ENCODE data around the gene LCK.

Gene LCK

DNA sequence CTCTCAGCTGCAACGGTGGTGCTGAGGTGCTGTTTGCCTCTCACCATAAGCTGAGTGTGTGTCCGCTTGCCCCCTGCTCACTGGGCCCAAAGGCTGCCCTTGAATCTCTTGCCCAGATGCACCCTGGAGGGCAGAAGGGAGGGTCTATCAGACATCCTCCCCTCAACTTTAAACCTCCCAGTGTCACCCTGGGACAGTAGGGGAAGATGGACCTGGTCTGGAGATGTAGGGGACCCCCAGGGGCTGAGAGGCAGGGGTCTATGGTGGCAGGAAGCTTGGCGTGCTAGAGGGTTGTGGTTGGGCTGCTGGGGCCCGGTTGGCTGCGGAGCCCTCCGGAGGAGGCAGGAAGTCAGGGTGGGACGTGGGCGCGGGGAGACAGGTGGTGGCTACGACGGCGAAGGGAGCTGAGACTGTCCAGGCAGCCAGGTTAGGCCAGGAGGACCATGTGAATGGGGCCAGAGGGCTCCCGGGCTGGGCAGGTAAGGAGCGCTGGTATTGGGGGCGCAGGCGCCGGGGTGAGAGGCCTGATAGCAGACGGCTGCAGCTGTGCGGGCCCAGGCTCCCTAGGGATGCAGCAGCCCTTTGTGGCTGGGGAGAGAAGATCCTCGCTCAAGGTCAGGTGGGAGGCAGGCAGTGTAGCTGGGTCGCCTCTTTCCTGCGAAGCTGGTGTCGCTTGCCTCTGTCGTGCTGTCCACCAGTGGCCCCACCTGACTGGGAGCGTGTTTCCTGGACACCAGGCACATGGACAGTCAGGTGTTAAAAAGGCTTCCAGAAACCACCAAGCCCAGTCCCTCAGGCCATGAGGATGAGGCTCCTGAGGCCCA, at the start of gene LCK:
Gene LCK, plus strand, starts transcription at position 373 of the 824 bp plus-strand sequence. CDS start 23,065 bp downstream, outside the sequence.
- DNase-seq, result no peak

DNA sequence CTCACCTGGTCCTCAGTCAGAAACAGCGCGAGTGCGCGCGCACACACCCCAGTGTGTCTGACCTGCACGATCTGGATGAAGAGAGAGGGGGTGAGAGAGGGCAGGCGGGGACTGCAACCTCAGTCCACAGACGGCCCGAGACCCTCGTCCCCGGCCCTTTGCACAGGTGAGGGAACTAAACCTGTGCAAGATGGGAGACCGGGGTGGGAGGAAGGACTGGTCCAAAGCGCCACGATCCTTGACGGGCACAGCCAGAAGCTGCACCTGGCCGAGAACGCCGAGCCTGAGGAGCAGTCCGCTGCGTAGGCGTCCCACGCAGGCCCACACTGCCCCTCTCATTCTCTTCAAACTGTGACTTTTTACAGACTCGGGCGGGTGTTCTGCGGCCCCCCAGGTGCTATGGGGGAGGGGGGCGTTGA, 46.1 kb upstream of the LCK start:
- DNase-seq, result no peak

DNA sequence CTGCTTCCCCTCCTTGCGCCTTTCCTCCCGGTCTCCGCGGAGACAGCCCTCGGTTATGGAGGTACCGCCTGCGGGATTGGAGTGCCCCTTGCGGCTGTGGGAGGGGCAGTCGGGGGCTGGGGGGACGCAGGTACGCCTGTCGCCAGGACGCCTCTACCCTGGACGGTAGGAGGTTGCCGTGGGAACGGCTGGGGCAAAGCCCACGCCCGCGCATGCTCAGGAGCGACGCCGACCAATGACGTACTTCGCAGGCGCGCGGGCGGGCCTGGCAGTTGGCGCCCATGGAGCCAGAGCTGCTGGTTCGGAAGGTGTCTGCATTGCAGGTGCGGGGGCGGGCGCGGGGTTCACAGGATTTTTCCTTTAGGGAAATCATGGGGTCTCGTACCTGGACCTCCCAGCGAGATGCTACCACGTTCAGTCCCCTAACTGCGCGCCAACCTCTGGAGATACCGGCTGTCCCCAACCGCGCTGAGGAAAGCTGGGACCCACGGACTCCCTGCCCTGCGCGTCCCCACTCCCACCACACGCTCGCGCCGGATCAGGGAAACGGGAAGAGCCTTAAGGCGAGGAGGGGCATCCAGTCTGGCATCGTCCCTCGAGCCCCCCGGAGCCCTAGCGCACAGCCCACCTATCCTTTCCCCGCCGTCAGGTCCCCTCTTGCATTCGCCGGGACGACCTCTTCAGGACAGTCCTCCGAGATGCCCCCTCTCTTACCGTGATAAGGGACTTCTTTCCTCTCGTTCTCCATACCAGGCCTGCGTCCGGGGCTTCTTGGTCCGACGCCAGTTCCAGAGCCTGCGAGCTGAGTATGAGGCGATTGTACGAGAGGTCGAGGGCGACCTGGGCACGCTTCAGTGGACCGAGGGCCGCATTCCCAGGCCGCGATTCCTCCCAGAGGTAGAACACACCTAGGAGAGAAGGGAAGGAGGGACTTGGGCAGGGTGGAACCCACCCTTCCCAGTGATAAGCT, 45.4 kb upstream of the LCK start, which contains the start of gene IQCC:
Gene IQCC, plus strand, starts transcription at position 271 of the 970 bp plus-strand sequence. Its CDS starts 11 bp downstream, at position 282.
- peak; percentile 49 for DNase-seq

DNA sequence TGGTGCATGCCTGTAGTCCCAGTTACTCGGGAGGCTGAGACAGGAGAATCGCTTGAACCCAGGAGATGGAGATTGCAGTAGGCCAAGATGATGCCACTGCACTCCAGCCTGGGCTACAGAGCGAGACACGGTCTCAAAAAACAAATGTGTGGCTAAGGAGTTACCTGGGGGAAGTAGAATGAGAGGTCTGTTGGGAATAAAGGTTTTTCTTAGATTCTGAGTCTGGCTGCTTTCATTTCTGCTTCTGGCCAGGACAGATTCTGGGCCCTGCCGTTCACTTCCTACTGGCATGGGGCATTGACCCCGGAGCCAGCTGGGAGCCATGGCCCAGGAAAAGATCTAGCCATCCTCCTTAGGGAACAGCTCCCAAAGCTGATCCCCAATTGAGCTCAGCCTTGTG, 42.6 kb upstream of the LCK start:
- no peak for DNase-seq

DNA sequence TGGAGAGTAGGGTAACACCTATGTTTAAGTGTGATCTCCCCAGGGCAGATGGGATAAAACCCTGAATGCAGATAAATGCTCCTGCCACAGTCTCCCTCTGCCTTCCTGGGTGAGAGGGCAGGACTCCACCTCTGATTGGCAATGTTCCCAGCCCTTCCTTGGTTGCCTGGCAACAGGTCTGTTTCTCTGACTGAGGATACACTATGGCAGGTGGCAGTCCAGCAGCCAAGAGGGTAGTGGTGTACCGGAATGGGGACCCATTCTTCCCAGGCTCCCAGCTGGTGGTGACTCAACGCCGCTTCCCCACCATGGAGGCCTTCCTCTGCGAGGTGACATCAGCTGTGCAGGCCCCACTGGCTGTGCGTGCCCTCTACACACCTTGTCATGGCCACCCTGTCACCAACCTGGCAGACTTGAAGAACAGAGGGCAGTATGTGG, 42.2 kb upstream of the LCK start, which contains the start of gene DCDC2B:
Gene DCDC2B, plus strand, starts transcription at position 199 of the 438 bp plus-strand sequence. Its CDS starts 5 bp downstream, at position 204.
- DNase-seq, result peak; percentile 8

DNA sequence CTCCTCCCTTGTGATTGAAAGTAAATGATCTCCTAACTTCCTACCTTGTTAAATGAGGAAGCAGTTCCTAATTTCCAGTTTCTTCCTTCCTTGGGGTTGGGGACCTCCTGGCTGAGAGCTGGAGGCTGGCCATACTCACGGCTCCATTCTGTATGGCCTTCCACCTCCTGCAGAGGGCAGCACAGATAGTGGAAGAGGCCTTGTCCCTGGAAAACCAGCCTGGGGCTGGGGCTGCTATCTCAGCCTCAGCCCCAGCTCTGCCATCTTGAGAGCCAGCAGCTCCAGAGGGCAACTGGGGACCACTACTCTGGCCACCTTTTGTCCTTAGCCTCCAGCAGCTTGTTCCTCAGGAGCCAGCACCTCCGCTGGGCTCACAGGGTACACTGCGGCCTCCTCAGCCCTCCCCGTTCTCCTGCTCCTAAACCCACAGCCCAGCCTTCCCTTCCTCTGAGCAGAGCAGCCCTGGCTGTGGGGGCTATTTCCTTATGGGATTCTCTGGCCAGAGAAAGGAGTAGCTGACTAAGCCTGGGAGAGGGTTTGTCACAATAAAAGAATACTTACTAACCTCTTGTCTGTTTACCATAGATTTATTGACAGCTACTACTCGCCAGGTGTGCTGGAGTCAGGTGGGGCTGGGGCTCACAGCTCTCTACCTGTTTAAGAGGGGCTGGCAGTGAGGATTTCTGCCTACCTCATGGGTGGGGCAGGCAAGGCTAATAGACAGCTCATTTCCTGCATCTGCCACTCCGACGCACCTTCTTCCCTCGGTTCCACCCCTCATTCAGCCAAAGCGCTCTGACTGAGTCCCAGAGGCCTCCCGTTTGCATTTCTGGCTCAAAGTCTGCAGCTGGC, 35.2 kb upstream of the LCK start:
- DNase-seq, result peak; percentile 33

DNA sequence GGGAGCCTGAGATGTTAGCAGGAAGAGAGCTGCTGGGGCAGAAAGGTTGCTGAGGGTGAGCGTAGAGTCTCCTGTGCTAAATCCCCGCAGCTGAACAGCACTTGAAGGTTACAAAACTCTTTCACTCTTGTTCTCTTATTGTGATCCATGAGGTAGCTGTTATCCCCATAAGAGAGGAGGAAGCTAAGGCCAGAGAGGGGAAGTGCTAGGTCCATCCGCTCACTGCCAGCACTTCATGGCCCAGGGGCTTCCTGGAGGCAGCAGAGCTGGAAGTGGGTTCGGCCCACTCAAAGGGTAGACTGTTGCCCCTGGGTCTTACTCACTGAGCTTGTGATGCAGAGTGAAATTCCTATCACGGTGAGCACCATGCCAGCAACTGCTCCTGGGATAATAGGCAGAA, 34.5 kb upstream of the LCK start:
- no peak for DNase-seq

DNA sequence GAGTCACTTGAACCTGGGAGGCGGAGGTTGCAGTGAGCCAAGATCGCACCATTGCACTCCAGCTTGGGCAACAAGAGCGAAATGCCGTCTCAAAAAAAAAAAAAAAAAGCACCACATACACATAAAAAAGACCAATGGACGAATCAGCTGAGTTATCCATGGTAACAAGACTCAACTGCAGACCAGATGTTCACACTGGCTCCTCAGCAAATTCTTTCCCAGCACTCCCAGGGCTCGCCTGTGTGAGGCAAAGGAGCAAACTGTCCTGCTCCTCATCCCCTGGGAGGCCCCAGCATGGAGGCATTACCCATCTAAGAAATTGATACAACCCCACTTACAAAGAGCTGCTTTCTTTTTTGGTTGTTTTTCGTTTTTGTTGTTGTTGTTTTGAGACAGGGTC, 32.0 kb upstream of the LCK start:
- DNase-seq, result no peak

DNA sequence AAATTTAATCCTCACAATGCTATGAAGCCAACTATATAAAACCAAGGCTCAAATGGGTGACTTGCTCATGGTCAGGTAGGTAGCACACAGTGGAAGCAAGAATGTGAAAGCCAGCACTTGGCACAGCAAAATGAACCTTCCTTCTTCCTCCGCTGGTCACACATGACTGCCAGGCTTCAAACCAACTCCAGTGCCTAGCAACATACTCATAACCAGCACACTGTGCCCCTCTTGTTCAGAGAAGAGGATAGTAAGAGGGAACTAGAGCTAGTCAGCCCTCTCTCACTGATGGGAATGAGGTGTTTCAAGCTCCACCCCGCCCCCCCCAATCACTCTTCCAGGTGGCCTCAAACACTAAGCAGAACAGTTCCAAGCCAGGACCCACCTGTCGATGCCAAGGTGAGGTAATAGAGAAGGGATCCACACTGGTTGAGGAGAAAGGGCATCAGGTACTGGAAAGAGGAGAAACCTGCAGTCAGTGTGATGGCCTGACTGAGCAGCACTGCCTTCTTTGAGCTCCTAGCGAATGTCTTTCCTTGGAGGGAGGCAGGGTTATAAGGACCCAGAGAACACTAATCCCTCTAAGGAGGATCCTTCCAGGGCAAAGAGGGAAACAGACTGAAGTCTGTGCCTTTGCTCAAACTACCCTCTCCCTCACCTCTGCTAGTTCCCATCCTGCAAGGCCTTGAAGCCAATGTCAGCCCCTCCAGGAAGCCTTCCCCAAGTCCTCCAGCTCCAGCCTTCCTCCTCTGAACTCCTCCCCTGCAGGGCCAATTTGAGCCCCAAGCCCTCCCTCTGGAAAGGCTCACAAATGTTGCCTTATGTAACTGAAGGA, 30.1 kb upstream of the LCK start:
- no peak for DNase-seq

DNA sequence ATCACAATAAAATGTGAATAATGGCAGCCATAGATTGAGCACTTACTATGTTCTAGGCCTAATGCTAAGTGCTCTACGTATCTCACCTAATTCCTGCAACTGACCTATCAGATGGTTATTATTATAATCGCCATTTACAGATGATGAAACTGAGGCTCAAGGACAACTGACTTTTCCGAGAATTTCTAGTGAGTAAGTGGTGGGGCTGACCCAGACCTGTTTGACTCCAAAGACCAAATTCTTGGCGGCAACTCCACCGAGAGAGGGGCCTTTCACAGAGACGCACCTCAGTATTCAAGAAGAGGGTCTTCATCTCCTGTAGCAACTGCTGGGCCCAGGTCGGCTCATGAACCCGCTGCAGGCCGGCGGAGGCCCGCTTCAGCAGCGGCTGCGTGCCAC, 29.5 kb upstream of the LCK start:
- DNase-seq, result no peak

DNA sequence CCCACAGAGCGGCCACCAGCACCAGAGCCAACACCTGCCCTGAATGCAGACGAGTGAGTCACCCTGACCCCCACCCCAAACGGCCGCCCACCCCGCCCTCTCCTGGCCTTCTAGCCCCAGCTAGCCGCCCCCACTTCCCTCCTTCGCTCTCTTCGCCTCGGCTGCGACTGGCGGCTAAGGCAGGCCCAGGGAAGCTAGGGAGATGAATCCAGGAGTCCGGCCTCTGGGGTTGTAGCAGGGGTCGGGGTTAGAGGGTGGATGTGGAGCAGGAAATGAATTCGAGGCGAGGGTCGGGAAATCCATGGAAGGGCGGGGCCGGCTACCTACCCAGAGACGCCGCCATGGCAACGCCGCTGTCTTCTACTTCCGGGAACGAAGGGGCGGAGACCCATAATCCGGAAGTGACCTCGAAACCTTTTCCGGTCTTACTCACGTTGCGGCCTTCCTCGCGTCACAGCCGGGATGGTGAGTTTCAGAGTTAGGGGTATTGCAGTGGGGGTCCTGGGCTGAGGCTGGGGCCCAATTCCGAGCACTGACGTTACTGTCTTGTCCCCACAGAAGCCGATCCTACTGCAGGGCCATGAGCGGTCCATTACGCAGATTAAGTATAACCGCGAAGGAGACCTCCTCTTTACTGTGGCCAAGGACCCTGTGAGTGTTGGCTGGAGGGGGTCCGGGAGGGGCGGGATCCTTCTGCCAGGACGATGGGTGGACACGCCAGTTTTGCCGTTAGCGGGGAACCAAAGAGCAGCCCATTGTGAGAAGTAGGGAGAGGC, 28.9 kb upstream of the LCK start, which contains the start of the genes EIF3I and TMEM234:
Gene EIF3I, plus strand, starts transcription at position 428 of the 776 bp plus-strand sequence. Its CDS starts 35 bp downstream, at position 463.
Gene TMEM234, minus strand, starts transcription at position 374 of the 776 bp plus-strand sequence. Its CDS starts 31 bp downstream, at position 343.
- peak; percentile 69 for DNase-seq

DNA sequence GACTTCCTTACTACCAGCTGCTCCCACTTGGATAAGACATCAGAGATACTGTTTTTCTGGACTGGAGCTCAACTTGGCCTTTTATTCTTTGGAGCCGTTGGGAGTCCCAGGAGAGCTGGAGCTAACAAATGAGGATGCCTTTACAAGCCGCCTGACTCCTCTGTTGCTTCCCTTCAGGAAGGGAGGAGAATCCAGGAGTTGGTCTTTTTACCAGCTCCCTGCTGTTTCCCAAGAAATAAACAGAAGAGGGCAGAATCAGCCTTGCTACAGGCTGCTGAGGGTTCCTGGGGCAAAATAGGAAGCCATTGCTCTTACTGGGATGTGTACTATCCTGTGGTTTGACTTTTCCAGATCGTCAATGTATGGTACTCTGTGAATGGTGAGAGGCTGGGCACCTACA, 27.4 kb upstream of the LCK start:
- DNase-seq, result no peak

DNA sequence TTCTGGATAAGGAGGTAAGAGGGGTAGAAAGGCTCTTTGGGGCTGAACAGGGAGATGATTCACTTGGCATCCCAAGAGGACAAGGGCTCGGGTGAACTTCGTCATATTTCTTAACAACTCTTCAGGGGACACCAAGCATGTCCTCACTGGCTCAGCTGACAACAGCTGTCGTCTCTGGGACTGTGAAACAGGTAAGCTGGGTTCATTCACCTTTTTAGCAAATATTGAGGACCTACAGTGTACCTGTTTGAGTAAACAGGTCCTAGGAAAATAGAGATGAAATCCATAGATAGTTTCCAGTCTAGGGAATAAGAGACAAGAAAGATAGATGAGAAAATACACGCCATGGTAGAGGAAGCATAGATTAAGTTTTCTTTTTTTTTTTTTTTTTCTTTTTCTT, 26.8 kb upstream of the LCK start:
- DNase-seq, result no peak

DNA sequence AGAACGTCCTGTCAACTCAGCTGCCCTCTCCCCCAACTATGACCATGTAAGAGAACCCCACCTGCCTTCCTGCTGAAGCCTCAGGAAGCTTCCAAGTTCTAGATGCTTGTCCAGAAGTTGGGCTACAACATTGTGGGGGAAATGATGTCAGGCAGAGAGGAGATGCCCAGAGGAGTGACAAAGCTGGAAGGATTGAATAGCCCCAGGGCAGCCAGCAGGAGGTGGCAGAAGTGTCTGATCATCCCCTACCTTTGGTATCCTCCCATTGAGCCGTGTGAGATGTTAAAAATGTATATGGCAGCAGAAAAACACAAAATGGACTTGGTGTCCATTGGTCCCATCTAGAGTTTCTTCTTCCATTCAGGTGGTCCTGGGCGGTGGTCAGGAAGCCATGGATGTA, 22.3 kb upstream of the LCK start:
- DNase-seq, result no peak

DNA sequence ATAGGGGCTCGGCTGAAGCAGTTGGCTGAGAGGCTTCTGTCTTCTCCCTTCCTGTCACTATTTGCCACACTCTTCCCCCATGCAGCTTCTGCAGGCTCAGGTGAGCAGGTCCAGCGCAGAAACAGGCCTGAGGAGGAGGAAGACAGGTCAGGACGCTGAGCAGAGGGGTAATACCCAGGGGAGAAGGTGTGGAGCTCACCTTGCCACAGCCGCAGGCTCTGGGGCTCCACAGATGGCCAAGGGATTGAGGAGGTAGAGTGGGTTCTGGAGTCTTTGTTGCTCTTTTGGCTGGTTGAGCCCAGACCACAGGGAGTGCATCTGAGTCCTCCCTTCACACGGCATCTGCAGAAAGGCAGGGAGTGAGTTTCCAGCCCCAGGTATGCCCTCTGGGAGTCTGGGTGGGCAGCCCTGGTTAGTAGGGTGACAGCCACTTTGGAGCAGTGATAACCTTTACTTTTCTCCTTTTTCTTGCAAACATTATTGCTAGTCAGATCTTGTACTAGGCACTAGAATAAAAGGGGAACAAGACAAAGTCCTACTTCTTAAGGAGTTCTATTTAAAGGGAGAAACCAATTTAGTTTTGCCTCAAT, 19.1 kb upstream of the LCK start:
- no peak for DNase-seq

DNA sequence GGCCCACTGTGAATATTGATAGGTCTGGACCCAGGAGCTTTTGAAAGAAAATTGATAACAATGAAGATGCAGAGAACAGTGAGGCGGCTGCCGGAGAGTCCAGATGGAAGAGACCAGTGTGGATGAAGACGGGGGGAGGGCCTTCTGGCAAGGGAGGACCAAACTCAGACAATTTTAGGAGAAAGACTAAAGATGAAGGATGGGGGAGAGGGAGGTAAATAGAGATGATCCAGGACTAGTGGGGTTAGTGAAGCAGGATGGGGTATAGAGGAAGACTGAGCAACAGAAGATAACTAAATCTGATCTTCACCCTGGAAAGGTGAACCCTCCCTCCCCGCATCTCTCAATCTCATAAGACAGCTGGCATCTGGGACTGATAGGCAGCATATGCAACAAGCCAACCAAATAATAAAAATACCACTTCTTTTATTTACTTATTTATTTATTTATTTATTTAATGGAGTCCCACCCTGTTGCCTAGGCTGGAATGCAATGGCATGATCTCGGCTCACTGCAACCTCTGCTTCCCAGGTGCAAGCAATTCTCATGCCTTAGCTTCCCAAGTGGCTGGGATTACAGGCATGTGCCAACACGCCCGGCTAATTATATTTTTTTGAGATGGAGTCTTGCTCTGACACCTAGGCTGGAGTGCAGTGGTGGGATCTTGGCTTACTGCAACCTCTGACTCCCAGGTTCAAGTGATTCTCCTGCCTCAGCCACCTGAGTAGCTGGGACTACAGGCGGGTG, 18.3 kb upstream of the LCK start:
- no peak for DNase-seq

DNA sequence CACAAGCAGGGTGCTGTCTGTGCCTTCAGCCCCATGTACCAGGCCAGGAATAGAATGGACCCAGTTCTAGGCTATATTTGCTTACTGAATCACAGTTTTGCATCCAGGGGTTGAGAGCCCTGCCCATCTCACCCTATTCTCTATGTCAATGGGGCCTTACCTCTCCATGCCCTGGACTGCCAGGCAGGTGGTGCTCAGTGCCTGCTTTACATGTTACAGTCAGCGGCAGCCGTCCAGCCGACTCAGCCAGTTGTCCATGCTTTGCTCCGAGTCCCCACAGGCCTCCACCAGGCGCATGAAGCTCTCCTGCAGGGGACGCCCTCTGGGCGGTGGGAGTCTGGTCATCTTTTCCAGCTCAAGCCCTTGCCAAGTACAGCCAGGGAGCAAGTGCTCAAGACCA, 16.3 kb upstream of the LCK start:
- DNase-seq, result no peak

DNA sequence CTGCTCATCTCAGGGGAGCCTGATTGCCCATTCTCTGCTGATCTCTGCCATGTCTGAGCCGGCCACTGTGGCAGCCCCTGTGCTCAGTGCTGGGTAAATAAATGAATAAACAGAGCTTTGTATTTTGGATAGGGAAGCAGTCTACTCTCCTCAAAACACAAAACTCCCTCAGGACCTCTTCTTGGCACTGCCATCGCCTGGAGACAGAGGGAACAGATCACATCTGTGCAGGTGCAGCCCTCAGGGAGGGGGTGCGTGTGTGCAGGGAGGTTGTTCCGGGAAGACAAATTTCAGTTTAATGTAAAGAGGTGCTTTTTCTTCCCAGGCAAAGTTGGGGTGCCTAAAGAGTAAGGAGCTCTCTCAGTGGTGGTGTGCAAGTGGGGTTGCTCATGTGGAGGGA, 11.7 kb upstream of the LCK start:
- no peak for DNase-seq

DNA sequence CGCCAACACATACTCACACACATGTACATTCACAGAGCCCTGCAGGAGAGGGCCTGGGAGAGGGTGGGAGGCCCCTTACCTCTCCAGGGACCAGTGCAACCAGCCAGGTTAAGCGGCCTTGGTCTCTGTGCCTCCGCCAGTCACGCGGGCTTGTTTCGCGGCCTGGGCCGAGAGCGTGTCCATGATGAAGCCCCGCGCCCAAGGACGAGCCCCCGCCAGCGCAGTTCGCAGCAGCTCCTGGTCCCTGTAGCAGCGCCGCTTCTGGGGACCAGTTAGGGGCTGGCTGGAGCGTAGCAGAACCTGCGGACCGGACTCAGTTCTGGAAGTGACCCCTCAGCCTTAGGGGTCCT, 11.3 kb upstream of the LCK start:
- DNase-seq, result no peak
